Measurements from ENCODE around the gene CFAP43. TPM values are rescaled to one million over a fixed set of nuclear protein-coding genes. Genes with fewer than 3 reads are reported as not detected.

Gene CFAP43
- total RNA-seq, 2 experiments from 2014 or later: not detected

- H3K36me3 ChIP-seq (ENCODE audit: insufficient read depth, low read length): no peaks in the 10 kb centered on the region
- TF ChIP-seq CTCF (conservative IDR thresholded peaks at IDR 0.05; ENCODE audit: low read length) (no peak), EZH2phosphoT487 (IDR thresholded peaks at IDR 0.05; ENCODE audit: borderline replicate concordance, low read depth, low read length) (no peak)
- BruUV-seq (replicated peaks): no TSS peak
- H3K9me2 ChIP-seq (ENCODE audit: insufficient read depth, low read length): no peaks in the 10 kb centered on the region
- H4K20me1 ChIP-seq (ENCODE audit: insufficient read depth, low read length): no peaks in the 10 kb centered on the region
- H3K79me2 ChIP-seq (ENCODE audit: insufficient read depth, low read depth, low read length): no peaks in the 10 kb centered on the region
- ChIA-PET POLR2A (interaction anchor here (1.0 to 1.4 kb wide), 2 partner anchors 159 to 182 kb away, joined by 3 to 4 read pairs; no protein-coding TSS in a partner anchor), CTCF (ENCODE audit: unreplicated experiment) (no interaction called here)
- no peaks in the 10 kb centered on the region for H3K9me3 ChIP-seq (ENCODE audit: low read length)
- H3K27ac ChIP-seq (ENCODE audit: low read depth, low read length, poor library complexity, severe bottlenecking): no peak overlapping the region
- H3K4me3 ChIP-seq (ENCODE audit: low read depth, low read length, poor library complexity, severe bottlenecking): no peak overlapping the region
- H3K4me1 ChIP-seq (ENCODE audit: insufficient read depth, low read length, poor library complexity, severe bottlenecking): no peaks in the 10 kb centered on the region
- no peak overlapping the region for H3K4me2 ChIP-seq (ENCODE audit: low read length)
- intact Hi-C loops (cut with micrococcal nuclease; ENCODE audit: unreplicated experiment): no loop called here
- no peak for DNase-seq (ENCODE audit: low spot score)
- H2AFZ ChIP-seq (ENCODE audit: low read length): no peak overlapping the region
Observed at GRCh38 chr10:104103956-104104355, 128.2 kb downstream of the CFAP43 start.

GRCh38 chr10:104101902-104102301 is 130.3 kb downstream of the CFAP43 start:
- CTCF ChIA-PET (ENCODE audit: unreplicated experiment): no interaction called here
- no TSS peak for BruUV-seq (replicated peaks)
- intact Hi-C loops (cut with micrococcal nuclease; ENCODE audit: unreplicated experiment): loop anchor here (1.0 kb wide), 1 partner anchor 11 kb away; no protein-coding TSS in a partner anchor

More at GRCh38 chr10:104101902-104102301, 130.3 kb downstream of the CFAP43 start:
- Histone ChIP-seq H2AFZ (ENCODE audit: low read length) (no peak overlapping the region), H3K4me2 (ENCODE audit: low read length) (no peak overlapping the region), H4K20me1 (ENCODE audit: insufficient read depth, low read length) (no peaks in the 10 kb centered on the region), H3K79me2 (ENCODE audit: insufficient read depth, low read depth, low read length) (no peaks in the 10 kb centered on the region), H3K4me3 (ENCODE audit: low read depth, low read length, poor library complexity, severe bottlenecking) (no peak overlapping the region), H3K4me1 (ENCODE audit: insufficient read depth, low read length, poor library complexity, severe bottlenecking) (no peaks in the 10 kb centered on the region), H3K9me2 (ENCODE audit: insufficient read depth, low read length) (no peaks in the 10 kb centered on the region), H3K27ac (ENCODE audit: low read depth, low read length, poor library complexity, severe bottlenecking) (no peak overlapping the region), H3K36me3 (ENCODE audit: insufficient read depth, low read length) (no peaks in the 10 kb centered on the region), H3K9me3 (ENCODE audit: low read length) (no peaks in the 10 kb centered on the region)
- TF ChIP-seq CTCF (conservative IDR thresholded peaks at IDR 0.05; ENCODE audit: low read length) (no peak), EZH2phosphoT487 (IDR thresholded peaks at IDR 0.05; ENCODE audit: borderline replicate concordance, low read depth, low read length) (no peak)
- DNase-seq (ENCODE audit: low spot score): no peak
- POLR2A ChIA-PET: no interaction called here

Data from OCI-LY7 (cell line).